Urinary bladder (tissue), 4 donors: Measurements from ENCODE around the gene SLC9A9. TPM values are rescaled to one million over a fixed set of nuclear protein-coding genes. Genes with fewer than 3 reads are reported as not detected.
"Not testable (repeated sequence)": the region's sequence is repeated elsewhere in the genome, so short reads cannot be mapped to it uniquely, and the experiment has no call there.

Experiments
- DNase-seq: peaks from one replicate; pipeline ENCODE4 v3.0.0-alpha.2; 2015; ENCODE audit errors: extremely low spot score
- H3K27ac ChIP-seq: one replicate; pipeline ENCODE4 v1.5.1; 2013; ENCODE audit warnings: low read depth, mild to moderate bottlenecking, moderate library complexity
- H3K36me3 ChIP-seq: one replicate; pipeline ENCODE4 v1.6.1; 2013; ENCODE audit warnings: mild to moderate bottlenecking, moderate library complexity; ENCODE audit not compliant: insufficient read depth
- H3K4me1 ChIP-seq: one replicate; pipeline ENCODE4 v1.6.1; 2013; ENCODE audit warnings: mild to moderate bottlenecking, moderate library complexity; ENCODE audit not compliant: insufficient read depth
- H3K4me3 ChIP-seq: one replicate; pipeline ENCODE4 v1.5.1; 2013; ENCODE audit warnings: low read depth, low read length
- WGBS: extraction: QIAGEN DNeasy Blood & Tissue Kit; methylation state at CpG from one replicate; pipeline ENCODE4 v1.1.7; 2013; 5-methylcytosine and 5-hydroxymethylcytosine counted together
- polyA plus RNA-seq: library from polyadenylated mRNA; stranded (reverse); fragments of 200-250 nt; gene quantifications from one replicate; pipeline ENCODE4 v1.2.3, GENCODE V29; 2013
- total RNA-seq: library from RNA; depleted of rRNA; stranded (reverse); fragments of >200 nt; gene quantifications from one replicate; pipeline ENCODE4 v1.2.3, GENCODE V29; 2014
- donor health status: healthy with polysubstance abuse.
- donor health status: healthy.

The SLC9A9 gene
- total and polyA plus RNA-seq, 2 donors: 28.7 to 46.2 TPM

DNA sequence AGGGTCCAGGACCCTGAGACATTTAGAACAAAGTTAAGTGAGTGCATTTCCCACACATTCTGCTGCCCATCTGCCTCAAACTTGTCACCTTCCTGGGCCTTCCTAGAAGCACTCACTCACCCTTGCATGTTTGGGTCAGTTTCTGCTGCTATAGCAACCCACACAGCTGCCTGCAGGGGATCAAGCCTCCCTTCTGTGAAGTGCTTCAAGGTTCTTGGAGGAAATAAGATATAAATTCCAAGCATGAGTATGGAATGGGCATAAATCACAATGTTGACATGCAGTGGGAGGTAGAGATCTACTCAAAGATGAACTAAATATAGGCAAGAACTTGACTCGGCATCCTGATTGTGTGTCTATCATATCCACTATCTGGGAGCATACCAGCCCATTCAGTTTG lies 140.4 kb downstream of the SLC9A9 start:
- no peak for DNase-seq
- H3K4me3 ChIP-seq: no peak overlapping the region
- WGBS: 37% methylated on average over 1 of the region's 1 CpG
- H3K4me1 ChIP-seq: no peaks in the 10 kb centered on the region
- H3K36me3 ChIP-seq: no peaks in the 10 kb centered on the region
- H3K27ac ChIP-seq: no peak overlapping the region

DNA sequence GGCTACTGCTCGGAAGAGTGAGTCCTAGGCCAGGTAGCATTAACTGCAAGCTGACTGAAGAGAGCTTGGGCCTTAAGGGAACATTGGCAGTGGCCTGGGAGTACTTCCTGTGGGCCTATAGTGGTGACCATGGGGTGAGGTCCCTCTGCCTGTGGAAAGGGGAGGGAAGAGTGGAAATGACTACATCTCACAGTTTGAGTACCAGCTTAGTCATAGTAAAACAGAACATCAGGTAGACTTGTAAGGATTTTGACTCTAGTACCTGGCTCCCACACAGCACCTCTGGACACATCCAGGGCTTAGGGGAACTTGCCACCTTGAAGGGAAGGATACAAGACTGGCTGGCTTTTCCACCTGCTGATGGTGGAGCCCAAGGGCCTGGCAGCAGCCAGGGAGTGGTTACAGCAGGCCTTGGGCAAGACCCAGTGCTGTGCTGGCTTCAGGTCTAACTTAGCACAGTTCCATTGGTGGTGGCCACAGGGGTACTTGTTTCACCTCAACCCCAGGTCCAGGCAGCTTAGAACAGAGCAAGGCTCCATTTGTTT lies 147.8 kb downstream of the SLC9A9 start:
- H3K4me1 ChIP-seq: no peaks in the 10 kb centered on the region
- no peak overlapping the region for H3K4me3 ChIP-seq
- DNase-seq: no peak
- no peak overlapping the region for H3K27ac ChIP-seq
- no peaks in the 10 kb centered on the region for H3K36me3 ChIP-seq
- 98% methylated on average over 1 of the region's 1 CpG for WGBS

DNA sequence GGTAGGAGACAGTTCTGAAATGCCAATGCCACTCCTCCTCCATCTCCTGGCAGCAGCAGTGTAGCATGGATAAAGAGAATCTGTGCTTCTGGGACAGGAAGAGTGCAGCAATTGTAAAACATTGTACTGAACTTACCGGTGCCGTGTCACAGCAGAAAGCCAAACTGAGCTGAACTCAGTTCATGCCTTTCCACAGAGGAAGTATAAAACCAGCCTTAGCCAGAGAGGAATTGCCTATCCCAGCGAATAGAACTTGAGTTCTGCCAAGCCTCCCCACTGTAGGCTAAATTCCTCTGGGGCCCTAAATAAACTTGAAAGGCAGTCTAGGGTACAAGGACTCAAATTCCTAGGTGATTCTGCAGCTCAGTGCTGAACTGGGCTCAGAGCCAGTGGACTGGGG lies 148.8 kb downstream of the SLC9A9 start:
- DNase-seq: no peak
- H3K27ac ChIP-seq: no peak overlapping the region
- no peaks in the 10 kb centered on the region for H3K4me1 ChIP-seq
- no peak overlapping the region for H3K4me3 ChIP-seq
- no peaks in the 10 kb centered on the region for H3K36me3 ChIP-seq
- 79% methylated on average over 3 of the region's 3 CpGs for WGBS

DNA sequence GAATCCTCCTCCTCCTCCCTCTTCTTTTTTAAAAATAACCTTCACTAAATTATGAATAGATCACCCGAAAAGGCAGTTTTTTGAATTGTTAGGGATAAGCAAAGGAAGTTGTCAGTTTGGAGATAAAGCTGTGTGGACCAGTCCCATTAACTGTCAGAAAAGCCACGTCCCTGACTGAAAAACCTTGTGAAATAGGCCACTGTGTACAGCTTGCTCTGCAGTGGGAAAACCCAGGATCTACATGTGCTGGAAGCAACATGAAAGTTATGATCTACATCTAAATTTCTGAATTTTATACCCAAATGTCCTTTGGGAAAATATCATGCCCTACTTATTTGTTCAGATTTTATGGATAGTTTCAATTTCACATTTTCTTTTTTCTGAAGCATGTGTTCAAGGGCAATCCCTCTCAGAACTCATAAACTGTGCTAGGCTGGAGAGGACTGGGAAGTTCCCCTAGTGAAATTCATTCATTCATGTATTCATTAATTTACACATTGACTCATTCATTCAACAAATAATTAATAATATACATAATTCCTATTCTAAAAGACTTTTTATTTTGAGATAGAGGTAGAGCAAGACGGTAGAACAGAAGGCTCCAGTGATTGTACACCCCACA lies 149.5 kb downstream of the SLC9A9 start:
- no peaks in the 10 kb centered on the region for H3K4me1 ChIP-seq
- DNase-seq: no peak
- 75% methylated on average over 3 of the region's 3 CpGs for WGBS
- H3K4me3 ChIP-seq: no peak overlapping the region
- H3K27ac ChIP-seq: no peak overlapping the region
- H3K36me3 ChIP-seq: no peaks in the 10 kb centered on the region

DNA sequence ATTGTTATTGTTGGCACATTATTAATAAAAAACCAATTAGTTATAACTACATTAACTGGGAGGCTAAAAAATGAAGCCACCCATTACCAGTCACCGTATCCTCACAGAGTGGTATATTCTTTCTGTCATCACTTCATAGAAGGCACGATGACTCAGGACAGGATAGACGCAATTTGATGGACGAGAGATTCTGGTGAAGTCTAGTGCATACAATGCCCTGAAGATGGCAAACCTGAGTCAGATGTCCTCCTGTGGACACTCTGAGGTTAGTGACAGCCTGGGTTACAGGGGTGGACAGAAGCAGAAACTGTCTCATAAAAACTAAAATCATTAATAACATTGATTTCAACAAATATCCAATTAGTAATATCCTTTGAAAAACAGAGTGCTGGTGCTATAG lies 150.3 kb downstream of the SLC9A9 start:
- WGBS: 92% methylated on average over 4 of the region's 4 CpGs
- H3K36me3 ChIP-seq: no peaks in the 10 kb centered on the region
- no peak for DNase-seq
- H3K27ac ChIP-seq: no peak overlapping the region
- H3K4me3 ChIP-seq: no peak overlapping the region
- H3K4me1 ChIP-seq: no peaks in the 10 kb centered on the region

DNA sequence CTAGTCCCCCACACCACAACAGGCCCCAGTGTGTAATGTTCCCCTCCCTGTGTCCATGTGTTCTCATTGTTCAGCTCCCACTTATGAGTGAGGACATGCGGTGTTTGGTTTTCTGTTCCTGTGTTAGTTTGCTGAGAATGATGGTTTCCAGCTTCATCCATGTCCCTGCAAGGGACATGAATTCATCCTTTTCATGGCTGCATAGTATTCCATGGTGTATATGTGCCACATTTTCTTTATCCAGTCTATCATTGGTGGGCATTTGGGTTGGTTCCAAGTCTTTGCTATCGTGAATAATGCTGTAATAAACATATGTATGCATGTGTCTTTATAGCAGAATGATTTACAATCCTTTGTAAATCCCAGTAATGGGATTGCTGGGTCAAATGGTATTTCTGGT lies 152.9 kb downstream of the SLC9A9 start:
- H3K27ac ChIP-seq, H3K36me3 ChIP-seq, DNase-seq, H3K4me1 ChIP-seq, H3K4me3 ChIP-seq: not testable (repeated sequence)
- 66% methylated on average over 2 of the region's 2 CpGs for WGBS

DNA sequence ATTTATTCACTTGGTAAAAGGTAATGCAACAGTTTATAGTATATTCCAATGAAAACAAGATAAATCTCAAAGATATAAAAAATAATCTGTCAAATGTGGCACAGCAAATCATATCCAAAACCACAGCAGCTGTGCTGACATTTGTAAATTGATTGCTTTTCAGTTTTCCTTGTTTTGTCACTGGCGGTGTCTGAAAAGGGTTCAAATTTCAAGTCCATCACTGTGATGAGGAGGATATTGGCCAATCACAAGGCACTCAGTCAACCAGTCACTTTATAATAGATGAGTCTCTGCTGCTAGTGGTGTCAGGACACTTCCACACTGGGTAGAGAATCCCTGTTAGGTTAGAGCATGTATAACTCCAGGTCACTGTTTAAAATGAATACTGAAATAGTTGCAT lies 154.8 kb downstream of the SLC9A9 start:
- DNase-seq: no peak
- Histone ChIP-seq H3K4me3 (no peak overlapping the region), H3K27ac (no peak overlapping the region), H3K36me3 (no peaks in the 10 kb centered on the region), H3K4me1 (no peaks in the 10 kb centered on the region)
- WGBS: 100% methylated on average over 1 of the region's 1 CpG

DNA sequence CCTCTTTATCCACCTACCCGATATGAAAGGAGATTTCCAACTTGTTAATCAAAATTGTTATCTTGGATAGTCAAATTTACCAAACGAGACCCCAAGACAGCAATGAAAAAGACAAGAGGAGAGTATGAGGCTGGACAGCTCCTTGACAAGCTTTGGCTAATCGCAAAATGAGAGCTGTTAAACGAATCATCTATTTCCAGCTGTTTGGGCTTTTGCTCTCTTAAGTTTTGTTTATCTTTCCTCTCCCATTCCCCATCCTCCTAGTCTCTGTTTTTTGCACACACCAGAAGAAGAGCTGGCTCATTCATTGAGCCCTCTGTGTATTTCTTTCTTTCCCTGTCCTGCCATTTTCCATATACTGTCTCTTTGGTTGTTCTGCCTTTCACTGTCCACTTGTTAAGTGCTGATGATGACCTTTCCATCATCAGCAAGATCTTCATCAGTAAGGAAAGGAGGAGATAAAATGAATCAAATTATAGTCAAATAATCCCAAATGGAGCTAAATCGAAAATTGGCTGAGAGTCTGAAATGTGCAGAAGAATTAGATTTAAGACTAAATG lies 161.6 kb downstream of the SLC9A9 start:
- WGBS: 62% methylated on average over 5 of the region's 5 CpGs
- no peaks in the 10 kb centered on the region for H3K4me1 ChIP-seq
- DNase-seq: no peak
- H3K27ac ChIP-seq: no peak overlapping the region
- H3K4me3 ChIP-seq: no peak overlapping the region
- H3K36me3 ChIP-seq: no peaks in the 10 kb centered on the region

DNA sequence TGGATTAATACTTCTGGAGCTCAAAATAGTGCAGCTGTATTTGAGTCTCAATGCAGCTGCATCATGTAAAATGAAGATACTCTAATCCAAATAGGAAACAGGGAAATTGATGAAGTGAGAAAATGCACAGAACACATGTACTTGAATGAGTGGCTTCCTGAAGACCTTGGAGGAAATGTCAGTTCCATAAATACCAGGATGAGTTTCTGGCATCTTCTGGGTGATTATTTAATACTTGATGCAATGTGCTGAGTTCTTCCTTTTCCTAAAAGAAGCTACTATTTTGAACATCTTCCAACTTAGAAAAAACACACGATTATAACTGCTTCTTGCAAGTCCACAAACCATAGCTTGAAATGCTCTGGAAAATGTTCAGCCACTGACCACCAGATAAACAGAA lies 162.8 kb downstream of the SLC9A9 start:
- Histone ChIP-seq H3K27ac (no peak overlapping the region), H3K36me3 (no peaks in the 10 kb centered on the region), H3K4me1 (no peaks in the 10 kb centered on the region), H3K4me3 (no peak overlapping the region)
- no peak for DNase-seq
- WGBS: 20% methylated on average over 1 of the region's 1 CpG

DNA sequence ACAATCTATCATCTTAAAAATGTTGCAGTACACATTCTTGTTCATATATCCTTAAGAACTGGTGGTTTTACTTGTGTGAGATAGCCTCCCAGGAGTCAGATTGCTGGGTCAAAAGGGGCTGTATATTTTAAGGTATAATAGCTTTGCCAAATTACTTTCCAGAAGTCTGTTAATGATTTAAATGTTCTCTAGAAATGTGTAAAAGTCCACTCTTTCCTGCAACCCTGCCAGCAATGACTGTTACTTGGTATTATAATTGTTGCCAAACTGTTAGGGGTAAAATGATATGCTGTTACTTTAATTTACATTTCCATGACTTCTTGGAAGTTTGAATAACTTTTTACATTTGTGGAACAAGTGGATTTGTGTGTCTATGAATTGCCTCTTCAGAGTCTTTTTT lies 170.8 kb downstream of the SLC9A9 start:
- Histone ChIP-seq H3K4me3 (no peak overlapping the region), H3K4me1 (no peaks in the 10 kb centered on the region), H3K27ac (no peak overlapping the region), H3K36me3 (no peaks in the 10 kb centered on the region)
- no peak for DNase-seq

DNA sequence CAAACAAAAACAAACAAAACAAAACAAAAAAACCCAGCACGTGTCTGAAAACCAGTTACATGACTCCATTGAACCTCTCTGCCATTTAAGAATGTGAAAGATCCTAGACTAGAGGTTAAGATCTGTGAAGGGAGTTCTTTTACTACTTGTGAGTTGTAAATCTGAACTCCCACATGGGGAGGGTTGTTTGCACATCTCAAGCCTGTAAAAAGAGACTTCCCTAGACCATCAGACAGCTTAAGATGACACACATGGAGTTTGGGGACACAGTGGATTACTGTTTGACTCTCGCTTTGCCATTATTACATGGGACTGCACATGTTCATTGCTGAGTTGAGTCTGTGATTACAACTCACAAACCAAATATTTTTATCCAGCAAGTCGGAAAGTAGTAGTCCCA lies 171.5 kb downstream of the SLC9A9 start:
- Histone ChIP-seq H3K4me1 (no peaks in the 10 kb centered on the region), H3K4me3 (no peak overlapping the region), H3K27ac (no peak overlapping the region), H3K36me3 (no peaks in the 10 kb centered on the region)
- WGBS: 62% methylated on average over 3 of the region's 3 CpGs
- no peak for DNase-seq

DNA sequence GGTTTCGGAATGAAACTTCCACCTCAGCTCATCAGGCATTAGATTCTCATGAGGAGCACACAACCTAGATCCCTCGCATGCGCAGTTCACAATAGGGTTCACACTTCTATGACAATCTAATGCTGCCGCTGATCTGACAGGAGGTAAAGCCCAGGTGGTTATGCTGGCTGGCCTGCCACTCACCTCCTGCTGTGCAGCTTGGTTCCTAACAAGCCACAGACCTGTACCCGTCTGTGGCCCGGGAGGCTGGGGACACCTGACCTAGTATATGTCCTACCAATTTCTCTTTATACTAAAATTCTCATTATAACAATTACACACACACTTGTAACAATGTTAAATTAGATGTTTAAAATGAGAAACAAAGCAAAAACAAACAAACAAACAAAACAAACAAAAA lies 172.2 kb downstream of the SLC9A9 start:
- Histone ChIP-seq H3K4me1 (no peaks in the 10 kb centered on the region), H3K27ac (no peak overlapping the region), H3K36me3 (no peaks in the 10 kb centered on the region), H3K4me3 (no peak overlapping the region)
- 95% methylated on average over 6 of the region's 6 CpGs for WGBS
- no peak for DNase-seq

DNA sequence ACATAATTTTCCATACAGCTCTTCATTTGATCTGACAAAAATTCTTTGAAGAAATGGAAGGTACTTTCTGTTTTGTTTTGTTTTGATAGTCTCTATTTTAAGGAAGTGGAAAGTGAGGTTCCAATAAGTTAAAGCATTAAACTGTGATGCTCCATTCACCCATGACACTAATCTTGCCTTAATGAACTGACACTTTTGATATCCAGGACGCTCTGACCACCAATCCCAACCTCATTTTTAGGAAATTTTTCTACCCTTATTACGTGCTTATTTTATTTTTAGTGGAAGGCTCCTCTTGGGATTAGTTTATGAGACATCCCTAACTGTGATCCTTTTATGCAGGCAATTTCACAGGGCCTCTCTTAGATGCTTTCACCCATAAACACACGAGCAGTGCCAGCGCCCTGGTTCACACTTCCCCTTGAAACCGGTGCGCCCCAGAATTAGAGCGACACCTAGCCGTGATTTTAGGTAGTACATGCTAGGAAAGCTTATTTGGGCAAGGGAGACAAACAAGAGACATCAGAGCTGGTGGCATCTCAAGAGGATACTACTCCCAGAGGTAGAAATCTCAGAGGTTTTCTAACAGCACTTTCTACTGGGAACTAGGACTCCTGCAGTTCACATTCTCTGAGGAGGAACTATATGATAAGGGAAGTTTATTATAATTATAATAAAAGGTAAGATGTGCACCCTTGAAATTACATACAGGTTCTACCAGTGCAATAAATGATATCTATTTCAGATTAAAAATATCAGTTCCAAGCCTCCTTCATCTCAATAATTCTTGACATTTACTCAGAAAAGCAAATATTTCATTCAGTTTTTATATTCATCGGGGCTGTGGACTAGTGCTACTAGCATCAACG lies 173.9 kb downstream of the SLC9A9 start:
- Histone ChIP-seq H3K36me3 (no peaks in the 10 kb centered on the region), H3K4me1 (no peaks in the 10 kb centered on the region), H3K27ac (no peak overlapping the region), H3K4me3 (no peak overlapping the region)
- peak; percentile 53 for DNase-seq
- WGBS: 30% methylated on average over 10 of the region's 10 CpGs
